SK-N-SH treated with all-trans-retinoic acid at 6 μM for 48 hours (cell line): ENCODE data around the gene GGA3.

Source experiments
- ATAC-seq: fragments of 200-7000 bp; cut with Tn5 transposase; 3 replicates; pipeline ENCODE4 v1.9.1; 2020; ENCODE audit warnings: mild to moderate bottlenecking, moderate library complexity
- ARNTL ChIP-seq: fragments of 450-650 bp; formaldehyde crosslinking; IDR thresholded peaks from 2 replicates; pipeline ENCODE4 v1.5.0; 2020; ENCODE audit warnings: low read depth, mild to moderate bottlenecking, moderate library complexity, borderline replicate concordance
- CREB5 ChIP-seq: fragments of 250-450 bp; sonication (Bioruptor Pico); IDR thresholded peaks from 2 replicates; pipeline ENCODE4 v1.5.1; 2020; ENCODE audit warnings: low read depth, mild to moderate bottlenecking, moderate library complexity
- CSDC2 ChIP-seq: fragments of 250-450 bp; sonication (Bioruptor Pico); IDR thresholded peaks from 2 replicates; pipeline ENCODE4 v1.5.0; 2020; ENCODE audit warnings: mild to moderate bottlenecking, moderate library complexity
- CSRNP3 ChIP-seq: fragments of 250-450 bp; sonication (Bioruptor Pico); IDR thresholded peaks from 2 replicates; pipeline ENCODE4 v1.5.1; 2021; ENCODE audit warnings: mild to moderate bottlenecking, moderate library complexity
- ESRRG ChIP-seq: fragments of 250-450 bp; sonication (Bioruptor Pico); IDR thresholded peaks from 2 replicates; pipeline ENCODE4 v1.6.1; 2021; ENCODE audit warnings: mild to moderate bottlenecking
- GLIS3 ChIP-seq: fragments of 250-450 bp; sonication (Bioruptor Pico); IDR thresholded peaks from 2 replicates; pipeline ENCODE4 v1.5.0; 2020; ENCODE audit warnings: mild to moderate bottlenecking, moderate library complexity
- ISL1 ChIP-seq: fragments of 250-450 bp; sonication (Bioruptor Pico); IDR thresholded peaks from 2 replicates; pipeline ENCODE4 v2.1.2; 2022; ENCODE audit warnings: mild to moderate bottlenecking, moderate library complexity
- OSR1 ChIP-seq: fragments of 250-450 bp; sonication (Bioruptor Pico); IDR thresholded peaks from 2 replicates; pipeline ENCODE4 v1.8.0; 2022; ENCODE audit warnings: moderate library complexity, mild to moderate bottlenecking, inconsistent platforms
- PATZ1 ChIP-seq: fragments of 250-450 bp; sonication (Bioruptor Pico); IDR thresholded peaks from 2 replicates; pipeline ENCODE4 v1.8.0; 2020; ENCODE audit warnings: mild to moderate bottlenecking, moderate library complexity, borderline replicate concordance
- POU6F1 ChIP-seq: fragments of 250-450 bp; sonication (Bioruptor Pico); IDR thresholded peaks from 2 replicates; pipeline ENCODE4 v1.8.0; 2021; ENCODE audit warnings: low read depth, mild to moderate bottlenecking, moderate library complexity, borderline replicate concordance
- PPARA ChIP-seq: fragments of 250-450 bp; sonication (Bioruptor Pico); IDR thresholded peaks from 2 replicates; pipeline ENCODE4 v1.5.0; 2020; ENCODE audit warnings: mild to moderate bottlenecking, borderline replicate concordance
- RARB ChIP-seq: fragments of 250-450 bp; sonication (Bioruptor Pico); IDR thresholded peaks from 2 replicates; pipeline ENCODE4 v1.8.0; 2021; ENCODE audit warnings: mild to moderate bottlenecking, moderate library complexity
- SNAI2 ChIP-seq: fragments of 250-450 bp; sonication (Bioruptor Pico); IDR thresholded peaks from 2 replicates; pipeline ENCODE4 v1.5.0; 2020; ENCODE audit warnings: mild to moderate bottlenecking, moderate library complexity
- TCF4 ChIP-seq: fragments of 250-450 bp; sonication (Bioruptor Pico); IDR thresholded peaks from 2 replicates; pipeline ENCODE4 v1.8.0; 2021; ENCODE audit warnings: mild to moderate bottlenecking, moderate library complexity, borderline replicate concordance
- TOX ChIP-seq: fragments of 250-450 bp; sonication (Bioruptor Pico); IDR thresholded peaks from 2 replicates; pipeline ENCODE4 v1.8.0; 2021; ENCODE audit warnings: mild to moderate bottlenecking, moderate library complexity, borderline replicate concordance
- ZC3H10 ChIP-seq: fragments of 250-450 bp; sonication (Bioruptor Pico); IDR thresholded peaks from 2 replicates; pipeline ENCODE4 v1.5.1; 2021; ENCODE audit warnings: mild to moderate bottlenecking, moderate library complexity
- ZFP3 ChIP-seq: fragments of 250-450 bp; sonication (Bioruptor Pico); IDR thresholded peaks from 2 replicates; pipeline ENCODE4 v1.5.0; 2020; ENCODE audit warnings: mild to moderate bottlenecking, moderate library complexity
- ZFP30 ChIP-seq: fragments of 450-650 bp; formaldehyde crosslinking; IDR thresholded peaks from 2 replicates; pipeline ENCODE4 v1.5.0; 2022; ENCODE audit warnings: mild to moderate bottlenecking, moderate library complexity
- ZNF565 ChIP-seq: fragments of 450-650 bp; formaldehyde crosslinking; conservative IDR thresholded peaks from 2 replicates; pipeline ENCODE4 v1.5.0; 2020; ENCODE audit warnings: low read depth, mild to moderate bottlenecking, moderate library complexity
- ZNF70 ChIP-seq: fragments of 450-650 bp; formaldehyde crosslinking; IDR thresholded peaks from 2 replicates; pipeline ENCODE4 v1.5.0; 2020; ENCODE audit warnings: mild to moderate bottlenecking, moderate library complexity
- ZNF8 ChIP-seq: fragments of 450-650 bp; formaldehyde crosslinking; IDR thresholded peaks from 2 replicates; pipeline ENCODE4 v1.5.0; 2020; ENCODE audit warnings: mild to moderate bottlenecking, moderate library complexity

Gene GGA3

GRCh38 chr17:75252039-75252816 lies 9.2 kb downstream of the GGA3 start:
- TF ChIP-seq CSDC2 (CRISPR knock-in tag) (no peak), ESRRG (no peak), CREB5 (CRISPR knock-in tag) (no peak), ZNF70 (CRISPR knock-in tag) (no peak), ZFP3 (CRISPR knock-in tag) (no peak), OSR1 (CRISPR knock-in tag) (no peak), ZFP30 (no peak), ISL1 (CRISPR knock-in tag) (no peak), RARB (CRISPR knock-in tag) (no peak), SNAI2 (CRISPR knock-in tag) (no peak), PPARA (no peak), POU6F1 (CRISPR knock-in tag) (no peak), GLIS3 (CRISPR knock-in tag) (no peak), ZC3H10 (CRISPR knock-in tag) (no peak), TCF4 (no peak)

GRCh38 chr17:75250009-75250471 lies 11.4 kb downstream of the GGA3 start:
- ATAC-seq = peak; percentile 76
- TF ChIP-seq ZC3H10 (CRISPR knock-in tag) = no peak
- no peak for TF ChIP-seq CREB5 (CRISPR knock-in tag)
- no peak for TF ChIP-seq PATZ1
- no peak for TF ChIP-seq CSRNP3 (CRISPR knock-in tag)
- no peak for TF ChIP-seq ZFP30
- TF ChIP-seq RARB (CRISPR knock-in tag) = no peak
- TF ChIP-seq ESRRG = no peak
- no peak for TF ChIP-seq ZNF70 (CRISPR knock-in tag)
- TF ChIP-seq ZNF565 (CRISPR knock-in tag) = no peak
- no peak for TF ChIP-seq GLIS3 (CRISPR knock-in tag)
- no peak for TF ChIP-seq PPARA
- no peak for TF ChIP-seq CSDC2 (CRISPR knock-in tag)
- no peak for TF ChIP-seq TCF4
- no peak for TF ChIP-seq TOX (CRISPR knock-in tag)

More at GRCh38 chr17:75252039-75252816, 9.2 kb downstream of the GGA3 start:
- ATAC-seq = no peak

GRCh38 chr17:75249564-75249963 lies 11.8 kb downstream of the GGA3 start:
- ATAC-seq = no peak
- TF ChIP-seq ZNF70 (CRISPR knock-in tag) (no peak), PPARA (no peak), ESRRG (no peak), GLIS3 (CRISPR knock-in tag) (no peak), ISL1 (CRISPR knock-in tag) (no peak), ZFP30 (no peak), ZNF565 (CRISPR knock-in tag) (no peak), TOX (CRISPR knock-in tag) (no peak), OSR1 (CRISPR knock-in tag) (no peak), CSDC2 (CRISPR knock-in tag) (no peak), SNAI2 (CRISPR knock-in tag) (no peak), RARB (CRISPR knock-in tag) (no peak), CSRNP3 (CRISPR knock-in tag) (no peak), ZNF8 (CRISPR knock-in tag) (no peak), ARNTL (CRISPR knock-in tag) (no peak), POU6F1 (CRISPR knock-in tag) (no peak)
